Fibroblast of skin of right biceps (primary cell): ENCODE results near the gene OBSCN.

ENCODE experiments used
- DNase-seq: peaks from one replicate; pipeline ENCODE4 v3.0.0-alpha.2; 2013

OBSCN gene

DNA sequence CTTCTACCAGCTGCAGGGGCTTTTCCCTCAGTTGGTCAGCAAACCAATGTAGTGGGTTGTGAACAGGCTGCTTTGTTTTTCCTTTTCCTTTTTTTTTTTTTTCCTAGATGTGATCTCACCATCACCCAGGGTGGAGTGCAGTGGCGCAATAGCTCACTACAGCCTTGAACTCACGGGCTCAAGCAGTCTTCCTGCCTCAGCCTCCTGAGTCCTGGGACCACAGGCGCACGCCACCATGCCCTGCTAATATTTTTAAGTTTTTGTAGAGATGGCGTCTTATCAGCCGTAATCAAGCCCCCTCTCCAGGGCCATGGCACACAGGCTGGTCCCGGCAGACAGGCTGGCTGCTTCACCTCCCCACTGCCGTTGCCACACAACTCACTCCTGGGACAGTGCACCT is 202.2 kb downstream of the OBSCN start:
- DNase-seq, result peak; percentile 8

DNA sequence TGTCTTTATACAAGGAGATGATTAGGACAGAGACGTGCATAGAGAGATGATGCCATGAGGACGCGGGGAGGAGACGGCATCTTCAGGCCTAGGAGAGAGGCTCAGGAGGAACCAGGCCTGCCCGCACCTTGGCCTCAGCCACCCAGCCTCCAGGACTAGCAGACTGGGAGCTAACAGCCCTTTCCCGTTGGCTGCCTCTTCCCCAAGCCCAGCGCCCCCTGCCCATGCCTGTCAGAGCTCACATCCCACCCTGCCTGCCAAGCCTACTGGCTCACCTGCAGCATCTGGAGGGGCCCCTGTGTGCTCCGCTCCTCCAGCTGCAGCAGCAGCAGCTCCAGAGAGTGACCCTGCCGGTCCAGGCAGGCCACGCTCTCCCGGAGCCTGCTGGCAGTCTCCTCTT is 202.8 kb downstream of the OBSCN start:
- no peak for DNase-seq

DNA sequence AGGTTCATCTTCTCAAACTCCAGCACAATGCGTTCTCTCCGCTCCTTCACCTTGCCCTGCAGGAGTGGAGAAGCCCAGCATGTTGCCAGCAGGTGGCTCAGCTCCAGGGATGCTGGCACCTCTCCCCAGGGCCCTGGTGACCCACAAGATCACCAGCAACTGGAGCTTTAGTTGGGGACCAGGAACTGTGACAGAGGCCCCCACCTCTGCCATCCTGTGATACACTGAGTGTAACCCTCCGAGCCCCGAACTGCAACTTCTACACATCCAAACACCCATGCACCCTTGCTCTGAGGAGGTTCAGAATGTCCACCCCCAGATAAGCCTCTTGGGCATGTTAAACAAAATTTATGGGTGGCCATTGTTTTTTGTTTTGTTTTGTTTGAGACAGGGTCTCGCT is 203.3 kb downstream of the OBSCN start:
- no peak for DNase-seq

DNA sequence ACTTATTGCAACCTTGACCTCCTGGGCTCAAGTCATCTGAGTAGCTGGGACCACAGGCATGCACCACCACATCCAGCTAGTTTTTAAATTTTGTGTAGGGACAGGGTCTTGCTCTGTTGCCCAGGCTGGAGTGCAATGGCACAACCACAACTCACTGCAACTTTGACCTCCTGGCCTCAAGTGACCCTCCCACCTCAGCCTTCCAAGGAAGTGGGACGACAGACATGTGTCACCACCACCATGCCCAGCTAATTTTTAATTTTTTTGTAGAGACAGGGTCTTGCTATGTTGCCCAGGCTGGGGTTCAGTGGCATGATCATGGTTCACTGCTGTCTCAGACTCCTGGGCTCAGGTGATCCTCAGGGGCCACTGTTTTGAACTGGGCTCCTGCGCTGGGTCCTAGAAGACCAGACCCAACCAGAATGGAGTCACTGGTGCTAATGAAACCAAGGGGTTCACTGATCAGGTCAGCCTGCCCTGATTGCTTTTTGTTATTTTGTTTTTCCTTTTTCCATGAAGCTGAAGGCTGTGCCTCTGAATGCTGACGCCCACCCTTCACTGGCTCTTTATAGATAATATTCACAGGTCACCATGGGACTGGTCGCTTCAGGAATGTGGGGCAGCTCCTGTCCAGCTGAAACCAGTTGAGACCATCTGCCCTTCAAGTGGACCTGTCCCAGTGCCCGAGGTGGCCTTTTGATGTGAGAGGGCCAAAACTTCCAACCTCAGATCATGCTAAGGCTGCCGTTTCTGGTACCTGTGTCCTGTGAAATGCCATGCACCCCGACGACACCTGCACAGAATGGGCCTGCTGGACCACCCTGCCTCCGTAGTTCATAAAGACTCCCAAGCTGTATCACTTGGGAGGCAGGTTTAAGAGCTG is 203.9 kb downstream of the OBSCN start:
- DNase-seq, result no peak

DNA sequence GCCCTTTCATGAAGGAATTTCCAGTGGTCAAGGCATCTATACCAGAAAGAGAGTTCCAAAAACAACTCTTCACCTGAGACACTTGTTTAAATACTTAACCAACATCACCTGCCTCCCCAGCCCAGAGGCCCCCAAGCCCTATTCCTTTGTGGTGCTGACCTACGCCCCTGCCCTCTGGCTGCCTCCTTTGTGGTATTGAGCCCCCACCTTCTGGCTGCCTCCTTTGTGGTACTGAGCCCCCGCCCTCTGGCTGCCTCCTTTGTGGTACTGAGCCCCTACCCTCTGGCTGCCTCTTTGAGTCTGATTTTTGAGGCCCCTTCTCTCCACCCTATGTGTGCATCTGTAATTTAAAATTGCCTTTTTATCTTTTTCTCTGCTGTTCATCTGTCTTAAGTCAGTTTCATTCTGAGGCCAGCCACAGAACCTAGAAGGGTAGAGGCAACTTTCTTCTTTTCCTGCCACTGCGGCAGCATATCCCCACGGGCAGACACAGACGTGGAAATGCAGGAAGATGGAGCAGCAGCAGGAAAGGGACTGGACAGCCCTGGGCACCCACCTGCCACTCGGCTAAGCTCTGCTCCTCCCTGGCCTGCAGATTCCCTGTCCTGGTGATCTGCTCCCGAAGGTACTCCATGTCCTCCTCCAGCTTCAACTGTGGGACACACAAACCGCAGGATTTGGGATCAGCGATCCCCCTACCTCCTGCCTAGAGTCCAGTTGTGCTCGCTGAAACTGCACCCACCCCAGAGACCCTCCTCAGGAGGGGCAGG is 205.6 kb downstream of the OBSCN start:
- no peak for DNase-seq

DNA sequence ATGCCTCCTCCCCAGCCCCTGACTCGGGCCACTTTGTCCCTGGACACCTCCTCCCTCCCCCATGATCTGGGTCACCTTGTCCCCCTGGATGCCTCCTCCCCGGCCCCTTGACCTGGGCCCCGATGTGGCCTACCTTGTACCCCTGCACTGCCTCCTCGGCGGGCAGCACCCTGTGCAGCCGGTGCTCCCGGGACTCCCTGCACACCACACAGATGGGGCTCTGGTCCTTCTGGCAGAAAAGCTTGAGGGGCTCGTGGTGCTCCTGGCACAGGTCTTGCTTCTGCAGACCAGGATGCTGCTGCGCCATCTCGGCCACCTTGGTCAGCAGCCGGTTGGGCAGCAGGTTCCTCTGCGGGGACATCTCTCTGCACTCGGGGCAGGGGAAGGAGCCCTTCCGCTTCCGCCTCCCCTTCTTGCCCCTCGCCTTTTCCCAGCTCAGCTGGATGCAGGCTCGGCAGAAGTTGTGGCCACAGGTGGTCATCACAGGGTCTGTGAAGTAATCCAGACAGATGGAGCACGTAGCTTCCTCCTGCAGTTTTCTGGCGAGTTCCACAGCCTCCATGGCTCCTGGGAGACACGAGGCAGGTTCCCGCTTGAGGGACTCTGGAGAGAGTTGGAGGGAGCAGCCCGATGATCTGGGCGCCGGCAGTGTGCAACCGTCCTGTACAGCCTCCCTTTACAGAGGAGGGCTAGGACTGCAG is 206.8 kb downstream of the OBSCN start:
- DNase-seq, result no peak

DNA sequence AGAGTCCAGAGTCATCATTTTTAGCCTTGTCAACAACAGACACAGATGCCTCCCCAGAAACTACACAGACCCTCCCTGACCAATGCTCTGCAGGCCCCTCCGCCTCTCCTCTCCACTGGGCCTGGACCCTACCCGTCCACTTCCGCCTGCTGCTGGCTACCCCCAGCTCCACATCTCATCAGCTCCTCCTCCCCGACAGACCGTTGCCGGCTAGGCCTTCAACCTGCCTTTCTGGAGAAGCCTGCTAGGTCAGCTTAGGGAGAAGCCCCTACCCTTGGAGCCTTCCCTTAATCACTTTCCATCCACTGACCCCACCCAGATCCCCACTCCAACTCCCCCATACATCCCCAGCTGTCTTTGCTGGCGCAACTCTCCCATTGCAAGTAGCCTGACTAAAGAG is 207.4 kb downstream of the OBSCN start:
- no peak for DNase-seq

DNA sequence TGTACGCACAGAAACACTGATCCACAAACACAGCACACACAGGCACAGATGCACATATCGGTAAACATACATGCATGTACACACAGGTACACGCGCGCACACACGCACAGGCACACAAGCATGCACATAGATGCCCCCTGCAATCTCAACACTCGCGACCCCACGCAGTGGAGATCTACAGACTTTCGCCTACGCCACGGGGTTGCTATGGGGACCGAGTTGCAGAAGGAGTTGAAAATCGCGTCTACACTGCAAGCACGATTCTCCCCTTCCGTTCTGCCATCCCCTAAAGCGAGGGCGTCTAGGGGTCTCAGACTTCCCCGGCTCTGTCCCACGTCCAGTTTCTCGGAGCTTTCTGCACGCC is 208.0 kb downstream of the OBSCN start:
- DNase-seq, result no peak

DNA sequence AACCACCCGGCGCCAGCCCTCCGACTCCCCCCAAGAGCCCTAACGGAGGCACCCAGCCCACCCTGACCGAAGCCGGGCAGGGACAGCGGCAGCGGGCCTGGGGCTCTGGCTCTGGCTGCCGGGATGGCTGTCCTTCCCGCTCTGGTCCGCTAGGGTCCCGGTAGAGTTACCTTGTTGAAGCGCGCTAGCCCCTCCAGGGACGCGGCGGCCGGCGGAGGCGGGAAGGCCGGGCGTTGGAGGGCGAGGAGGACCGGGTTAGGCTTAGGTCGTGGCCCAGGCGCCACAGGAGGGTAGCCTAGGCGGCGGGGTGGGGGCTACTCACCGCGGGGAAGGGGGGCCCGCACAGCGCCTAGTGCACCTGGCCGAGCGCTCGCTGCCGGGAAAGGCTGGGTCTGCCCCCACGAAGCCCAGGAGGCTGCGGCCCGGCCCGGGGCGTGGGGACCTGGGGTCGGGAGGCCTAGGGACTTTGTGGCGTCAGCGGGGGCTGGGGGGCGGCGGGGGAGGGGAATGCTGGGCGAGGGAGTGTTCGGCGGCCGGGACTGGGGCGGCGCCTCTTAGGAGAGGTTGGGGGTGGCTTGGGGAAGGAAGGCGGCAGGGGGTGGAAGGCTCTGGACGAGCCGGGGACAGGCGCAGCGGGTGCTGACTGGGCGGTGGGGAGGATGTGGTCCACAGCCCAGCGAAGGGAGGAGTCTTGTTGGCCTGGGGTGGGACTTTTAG is 208.5 kb downstream of the OBSCN start, which contains the start of gene TRIM17:
Gene TRIM17 (minus strand): TSS at position 645 of the 717 bp plus-strand sequence. CDS start 1,789 bp downstream, outside the sequence.
- DNase-seq, result peak; percentile 30

DNA sequence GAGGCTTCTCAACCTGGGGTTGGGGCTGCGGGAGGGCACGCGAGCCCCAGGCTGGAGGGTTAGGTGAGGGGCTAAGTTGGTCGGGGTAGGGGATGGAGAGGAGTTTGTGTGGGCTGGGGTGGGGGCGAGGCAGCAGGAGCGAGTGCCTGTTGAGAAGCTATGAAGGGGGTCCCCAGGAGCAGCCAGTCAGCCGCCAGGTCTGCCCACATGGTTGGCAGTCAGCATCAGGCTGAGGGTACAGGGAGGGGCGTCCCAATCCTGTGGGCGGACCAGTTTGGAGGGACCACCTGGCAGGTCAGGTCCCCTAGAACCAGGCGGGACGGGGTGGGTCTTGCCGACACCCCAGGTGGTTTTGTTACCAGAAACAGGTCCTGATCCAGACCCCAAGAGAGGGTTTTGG is 209.2 kb downstream of the OBSCN start:
- DNase-seq, result no peak

DNA sequence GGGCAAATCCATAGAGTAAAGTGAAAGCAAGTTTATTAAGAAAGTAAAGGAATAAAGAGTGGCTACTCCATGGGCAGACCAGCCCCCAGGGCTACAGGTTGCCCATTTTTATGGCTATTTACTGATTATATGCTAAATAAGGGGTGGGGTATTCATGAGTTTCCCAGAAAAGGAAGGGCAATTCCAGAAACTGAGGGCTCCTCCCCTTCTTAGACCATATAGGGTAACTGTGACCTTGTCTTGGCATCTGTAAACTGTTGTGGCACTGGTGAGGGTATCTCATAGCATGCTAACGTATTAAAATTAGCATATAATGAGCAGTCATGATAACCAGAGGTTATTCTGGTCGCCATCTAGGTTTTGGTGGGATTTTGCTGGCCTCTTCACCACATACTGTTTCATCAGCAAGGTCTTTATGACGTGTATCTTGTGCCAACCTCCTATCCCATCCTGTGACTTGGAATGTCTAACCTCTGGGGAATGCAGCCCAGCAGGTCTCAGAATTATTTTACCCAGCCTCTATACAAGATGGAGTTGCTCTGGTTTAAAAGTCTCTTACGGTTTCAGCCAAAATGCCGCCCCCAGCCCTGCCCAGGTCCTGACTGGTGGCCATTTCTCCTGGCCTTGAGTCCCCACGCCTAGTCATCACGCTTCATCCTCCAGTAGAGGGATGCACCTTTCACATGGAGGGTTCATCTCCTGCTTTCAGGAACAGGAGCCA is 209.8 kb downstream of the OBSCN start:
- DNase-seq, result peak; percentile 17

DNA sequence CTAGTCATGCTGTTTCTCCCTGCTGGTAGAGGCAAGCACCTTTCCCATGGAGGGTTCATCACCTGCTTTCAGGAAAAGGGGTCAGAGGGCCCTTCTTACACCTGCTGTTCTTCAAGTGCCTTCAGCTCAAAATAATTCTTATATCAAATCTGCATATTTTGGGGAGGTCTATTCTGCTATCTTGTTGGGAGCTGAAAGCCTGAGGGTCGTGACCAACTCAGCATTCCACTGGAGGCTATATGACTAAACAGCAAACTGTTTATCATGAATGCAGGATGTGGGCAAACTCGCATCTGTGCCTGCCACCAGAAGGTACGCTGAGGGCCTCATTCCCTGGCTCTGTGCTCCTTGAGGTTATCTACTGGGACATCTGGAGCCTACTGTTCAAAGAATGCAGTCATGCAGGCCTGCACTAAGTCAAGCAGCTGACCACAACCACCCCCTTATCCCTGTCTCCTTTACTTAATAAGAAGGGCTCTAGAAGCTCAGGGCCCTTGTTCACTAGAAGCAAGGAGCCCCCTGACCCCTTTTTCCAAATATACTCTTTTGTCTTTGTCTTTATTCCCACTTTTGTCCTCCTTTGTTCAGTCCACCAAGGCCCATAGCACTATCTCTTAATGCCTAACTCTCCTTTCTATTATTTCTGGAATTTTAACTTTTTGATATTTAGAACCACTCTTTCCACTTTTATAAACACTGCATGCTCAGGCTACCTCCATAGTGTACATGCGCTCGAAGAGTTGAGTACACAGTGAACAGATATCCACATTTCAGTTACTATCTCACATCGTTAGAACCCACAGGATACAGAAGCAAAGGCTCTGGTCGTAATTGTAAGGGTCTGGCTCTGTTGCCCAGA is 213.4 kb downstream of the OBSCN start:
- DNase-seq, result no peak

DNA sequence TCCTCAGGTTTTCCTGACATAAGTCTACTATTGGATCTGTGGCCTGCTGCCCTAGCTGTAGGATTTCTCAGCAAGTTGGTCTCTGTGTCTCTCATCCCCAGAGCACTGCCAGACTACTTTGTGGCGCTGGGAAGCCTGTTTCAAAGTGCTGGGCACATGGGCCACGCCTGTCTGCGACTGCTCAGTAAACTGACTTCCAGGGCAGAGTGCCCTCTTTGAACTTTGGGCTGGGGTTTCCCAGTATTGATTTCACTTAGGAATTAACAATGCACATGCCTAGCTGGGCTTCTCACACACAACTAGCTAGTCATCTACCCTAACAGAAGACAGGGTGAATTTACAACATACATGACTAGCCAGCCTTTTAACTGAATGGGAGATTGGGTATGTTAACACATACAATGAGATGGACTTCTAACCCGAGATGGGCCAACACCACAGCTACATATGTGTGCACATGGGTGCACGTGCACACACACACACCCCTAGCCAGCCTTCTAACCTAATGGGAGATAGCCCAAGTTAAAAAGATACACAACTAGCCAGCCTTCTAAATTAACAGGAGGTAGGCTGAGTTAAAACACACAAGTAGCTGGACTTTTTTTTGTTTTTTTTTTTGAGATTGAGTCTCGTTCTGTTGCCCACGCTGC is 215.7 kb downstream of the OBSCN start:
- DNase-seq, result no peak

DNA sequence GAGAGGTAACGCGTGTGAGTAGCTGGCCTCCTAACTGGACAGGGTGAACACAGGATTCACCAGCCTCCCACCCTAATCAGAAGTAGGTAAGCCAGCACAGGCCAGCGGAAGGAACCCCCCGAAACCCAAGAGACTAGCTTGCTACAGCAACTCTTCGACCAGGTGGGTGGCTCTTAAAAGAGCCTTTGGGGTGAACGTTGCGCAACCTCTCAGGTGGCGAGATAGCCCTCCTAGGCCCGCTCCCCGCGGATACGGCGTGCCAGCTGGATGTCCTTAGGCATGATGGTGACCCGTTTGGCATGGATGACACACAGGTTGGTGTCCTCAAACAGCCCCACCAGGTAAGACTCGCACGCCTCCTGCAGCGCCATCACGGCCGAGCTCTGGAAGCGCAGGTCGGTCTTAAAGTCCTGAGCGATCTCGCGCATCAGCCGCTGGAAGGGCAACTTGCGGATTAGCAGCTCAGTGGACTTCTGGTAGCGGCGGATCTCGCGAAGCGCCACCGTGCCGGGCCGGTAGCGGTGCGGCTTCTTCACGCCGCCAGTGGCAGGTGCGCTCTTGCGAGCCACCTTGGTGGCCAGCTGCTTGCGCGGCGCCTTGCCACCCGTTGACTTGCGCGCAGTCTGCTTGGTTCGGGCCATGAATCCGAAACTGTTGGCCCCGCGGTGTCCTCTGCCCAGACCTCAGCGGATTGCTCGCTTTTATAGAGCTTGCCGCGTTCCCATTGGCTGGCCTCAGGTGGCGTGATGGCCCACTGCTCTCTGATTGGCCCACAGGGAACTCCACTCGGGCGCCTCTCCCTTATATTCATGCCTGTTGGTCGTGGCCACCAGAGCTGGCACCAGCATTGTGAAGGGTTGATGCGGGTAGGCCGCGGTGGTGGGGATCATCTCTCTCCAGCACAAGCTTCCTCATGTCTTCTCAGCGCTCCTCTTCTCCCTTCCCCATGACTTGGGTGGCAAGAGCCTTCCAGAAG is 217.1 kb downstream of the OBSCN start:
- no peak for DNase-seq

DNA sequence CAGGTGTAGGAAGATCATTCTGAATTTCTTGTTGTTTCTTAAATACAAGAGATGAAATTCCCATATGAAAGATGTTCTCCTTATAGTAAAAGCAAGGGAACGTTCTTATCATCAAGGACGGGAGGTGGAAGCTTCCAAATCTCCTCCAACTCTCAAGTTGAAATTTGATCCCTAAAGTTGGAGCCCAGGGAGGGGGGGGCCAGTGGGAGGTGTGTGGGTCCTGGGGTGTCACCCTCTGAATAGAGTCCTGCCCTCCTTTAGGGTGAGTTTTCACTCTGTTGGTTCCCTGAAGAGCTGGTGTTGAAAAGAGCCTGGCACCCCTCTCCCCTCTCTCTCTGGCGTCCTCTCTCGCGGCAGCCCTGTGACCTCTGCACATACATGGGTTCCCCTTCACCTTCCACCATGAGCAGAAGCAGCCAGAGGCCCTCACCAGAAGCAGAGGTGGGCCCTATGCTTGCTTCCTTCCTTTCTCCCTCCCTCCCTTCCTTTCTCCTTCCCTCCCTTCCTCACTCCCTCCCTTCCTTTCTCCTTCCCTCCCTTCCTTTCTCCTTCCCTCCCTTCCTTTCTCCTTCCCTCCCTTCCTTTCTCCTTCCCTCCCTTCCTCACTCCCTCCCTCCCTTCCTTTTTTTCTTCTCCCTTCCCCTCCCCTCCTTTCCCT is 218.8 kb downstream of the OBSCN start:
- no peak for DNase-seq

DNA sequence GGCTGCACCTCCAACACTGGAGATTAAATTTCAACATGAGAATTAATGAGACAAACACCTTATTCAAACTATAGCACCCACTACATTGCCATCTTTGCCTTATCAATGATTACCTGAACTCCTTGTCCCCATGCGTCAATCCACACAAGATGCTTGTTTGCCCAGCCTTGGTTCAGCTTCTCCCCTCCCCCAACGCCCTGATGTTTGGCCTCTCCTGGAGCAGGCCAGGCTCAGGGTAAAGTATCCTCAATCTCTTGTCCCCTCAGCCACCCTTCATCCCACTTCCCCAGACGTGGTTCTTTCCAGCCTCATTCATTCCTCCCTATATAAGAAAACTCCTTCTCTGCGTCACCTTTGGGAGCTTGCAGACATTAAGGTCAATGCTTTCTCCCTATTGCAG is 220.6 kb downstream of the OBSCN start:
- no peak for DNase-seq
